Vagina (tissue), 2 donors: Measurements from ENCODE around the gene IGHMBP2.

Experiments used
- POLR2A ChIP-seq, 2 donors: fragments of 450-650 bp; IDR thresholded peaks; one replicate each; pipeline ENCODE4 v1.6.1; 2017; ENCODE audit warnings: antibody characterized with exemption in 2 of 2, mild to moderate bottlenecking in 2 of 2, moderate library complexity in 2 of 2
- POLR2AphosphoS5 ChIP-seq, 2 donors: sonication (generic); formaldehyde crosslinking; IDR thresholded peaks; one replicate each; pipeline ENCODE4 v1.9.0; 2017; ENCODE audit warnings: antibody characterized with exemption in 2 of 2, mild to moderate bottlenecking in 2 of 2, low read depth in 1 of 2; ENCODE audit not compliant: insufficient read depth in 1 of 2
- TF ChIP-seq, protein P1 (sequence below), 3 experiments: fragments of 450-650 bp in 2 of 3; fragments of 200-600 bp in 1 of 3; sonication (generic) in 1 of 3; IDR thresholded peaks; one replicate each; pipeline ENCODE4 v1.5.1; 2017 to 2019; ENCODE audit warnings: antibody characterized with exemption in 3 of 3, mild to moderate bottlenecking in 2 of 3, moderate library complexity in 2 of 3

DNA sequence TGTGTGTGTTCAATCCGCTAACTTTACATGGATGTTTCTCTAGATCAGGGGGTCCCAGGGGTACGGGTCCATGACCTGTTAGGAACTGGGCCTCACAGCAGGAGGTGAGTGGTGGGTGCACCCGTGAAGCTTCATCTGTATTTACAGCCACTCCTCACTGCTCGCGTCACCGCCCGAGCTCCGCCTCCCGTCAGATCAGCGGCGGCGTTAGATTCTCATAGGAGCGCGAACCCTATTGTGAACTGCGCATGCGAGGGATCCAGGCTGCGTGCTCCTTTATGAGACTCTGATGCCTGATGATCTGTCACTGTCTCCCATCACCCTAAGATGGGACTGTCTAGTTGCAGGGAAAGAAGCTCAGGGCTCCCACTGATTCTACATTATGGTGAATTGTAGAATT, 45.2 kb downstream of the IGHMBP2 start:
- TF ChIP-seq, protein P1, sequence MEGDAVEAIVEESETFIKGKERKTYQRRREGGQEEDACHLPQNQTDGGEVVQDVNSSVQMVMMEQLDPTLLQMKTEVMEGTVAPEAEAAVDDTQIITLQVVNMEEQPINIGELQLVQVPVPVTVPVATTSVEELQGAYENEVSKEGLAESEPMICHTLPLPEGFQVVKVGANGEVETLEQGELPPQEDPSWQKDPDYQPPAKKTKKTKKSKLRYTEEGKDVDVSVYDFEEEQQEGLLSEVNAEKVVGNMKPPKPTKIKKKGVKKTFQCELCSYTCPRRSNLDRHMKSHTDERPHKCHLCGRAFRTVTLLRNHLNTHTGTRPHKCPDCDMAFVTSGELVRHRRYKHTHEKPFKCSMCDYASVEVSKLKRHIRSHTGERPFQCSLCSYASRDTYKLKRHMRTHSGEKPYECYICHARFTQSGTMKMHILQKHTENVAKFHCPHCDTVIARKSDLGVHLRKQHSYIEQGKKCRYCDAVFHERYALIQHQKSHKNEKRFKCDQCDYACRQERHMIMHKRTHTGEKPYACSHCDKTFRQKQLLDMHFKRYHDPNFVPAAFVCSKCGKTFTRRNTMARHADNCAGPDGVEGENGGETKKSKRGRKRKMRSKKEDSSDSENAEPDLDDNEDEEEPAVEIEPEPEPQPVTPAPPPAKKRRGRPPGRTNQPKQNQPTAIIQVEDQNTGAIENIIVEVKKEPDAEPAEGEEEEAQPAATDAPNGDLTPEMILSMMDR (IDR thresholded peaks at IDR 0.05) = no peak
- TF ChIP-seq POLR2A (IDR thresholded peaks at IDR 0.05) (no peak), POLR2AphosphoS5 (IDR thresholded peaks at IDR 0.05; ENCODE audit: insufficient read depth in 1 of 2, low read depth in 1 of 2) (no peak)
